Gastroesophageal sphincter (tissue), 4 donors: Measurements from ENCODE around the gene GJA3. TPM values are rescaled to one million over a fixed set of nuclear protein-coding genes. Genes with fewer than 3 reads are reported as not detected.

ENCODE experiments used
- ATAC-seq: fragments of 150-250 bp; one replicate; pipeline ENCODE4 v1.9.1; 2016; ENCODE audit warnings: mild to moderate bottlenecking, moderate library complexity
- H3K27ac ChIP-seq, 4 donors: fragments of 200-600 bp; sonication (generic) in 3 of 4; 1 replicate in 3 of 4; 2 replicates in 1 of 4; pipeline ENCODE4 v1.5.1; 2016 to 2019
- H3K27me3 ChIP-seq: fragments of 200-600 bp; sonication (generic); one replicate; pipeline ENCODE4 v1.5.1; 2019
- H3K36me3 ChIP-seq, 2 donors: fragments of 200-600 bp; sonication (generic); one replicate each; pipeline ENCODE4 v1.5.1; 2019; ENCODE audit warnings: control low read depth in 1 of 2
- H3K4me1 ChIP-seq, 3 donors: fragments of 200-600 bp; sonication (generic); 1 replicate in 2 of 3; 2 replicates in 1 of 3; pipeline ENCODE4 v1.5.1; 2016 to 2019; ENCODE audit warnings: control low read depth in 2 of 3
- H3K4me3 ChIP-seq, 2 donors: fragments of 200-600 bp; sonication (generic); one replicate each; pipeline ENCODE4 v1.5.1; 2019; ENCODE audit warnings: mild to moderate bottlenecking in 1 of 2, moderate library complexity in 1 of 2
- H3K9me3 ChIP-seq, 3 donors: fragments of 200-600 bp; sonication (generic); one replicate each; pipeline ENCODE4 v1.5.1; 2017 to 2019; ENCODE audit warnings: control low read depth in 2 of 3
- CTCF ChIP-seq, 4 experiments: fragments of 200-600 bp in 2 of 4; fragments of 450-650 bp in 2 of 4; sonication (generic) in 1 of 4; IDR thresholded peaks; one replicate each; pipeline ENCODE4 v1.5.1; 2017 to 2019; ENCODE audit warnings: antibody characterized with exemption in 4 of 4, mild to moderate bottlenecking in 2 of 4, moderate library complexity in 2 of 4
- EP300 ChIP-seq: sonication (generic); formaldehyde crosslinking; IDR thresholded peaks from one replicate; pipeline ENCODE4 v1.6.1; 2017; ENCODE audit warnings: antibody characterized with exemption, mild to moderate bottlenecking
- POLR2A ChIP-seq, 2 donors: fragments of 450-650 bp; IDR thresholded peaks; one replicate each; pipeline ENCODE4 v1.6.1; 2017; ENCODE audit warnings: antibody characterized with exemption in 2 of 2, mild to moderate bottlenecking in 2 of 2, moderate library complexity in 1 of 2
- POLR2AphosphoS5 ChIP-seq: sonication (generic); formaldehyde crosslinking; IDR thresholded peaks from one replicate; pipeline ENCODE4 v1.6.1; 2017; ENCODE audit warnings: antibody characterized with exemption
- WGBS, 2 donors: methylation state at CpG; one replicate each; pipeline ENCODE4 v1.1.5; 2018; ENCODE audit warnings: low coverage in 1 of 2; 5-methylcytosine and 5-hydroxymethylcytosine counted together
- total RNA-seq, 4 donors: library from RNA; depleted of rRNA; stranded (reverse); fragments of >200 nt; gene quantifications; one replicate each; pipeline ENCODE4 v1.1.0, GENCODE V29; 2016

Gene GJA3
- total RNA-seq, 4 donors from 2014 or later, result 0.04 to 0.07 TPM; not detected in 2

GRCh38 chr13:20134732-20135131 lies 26.1 kb downstream of the GJA3 start:
- no peak for TF ChIP-seq CTCF (IDR thresholded peaks at IDR 0.05)
- no peak for TF ChIP-seq POLR2A (IDR thresholded peaks at IDR 0.05)
- no peak for TF ChIP-seq EP300
- no peak for TF ChIP-seq POLR2AphosphoS5
- no peaks in the 10 kb centered on the region for H3K9me3 ChIP-seq
- H3K27me3 ChIP-seq, result peaks cover 61% of the 10 kb centered on the region
- H3K4me1 ChIP-seq, result peaks cover 0 to 7% (median 3%) of the 10 kb centered on the region in 3 donors
- ATAC-seq, result no peak
- no peaks in the 10 kb centered on the region for H3K36me3 ChIP-seq
- no peak overlapping the region for H3K4me3 ChIP-seq
- WGBS, 2 donors, result 64 to 100% methylated on average over 4 to 8 of the region's 8 CpGs
- H3K27ac ChIP-seq, result no peak overlapping the region

- peaks cover 0 to 25% (median 9%) of the 10 kb centered on the region in 3 donors for H3K4me1 ChIP-seq
- H3K4me3 ChIP-seq, result no peak overlapping the region
- no peak for ATAC-seq
- H3K9me3 ChIP-seq, result no peaks in the 10 kb centered on the region
- no peaks in the 10 kb centered on the region for H3K36me3 ChIP-seq
- 83 to 87% methylated on average over 5 of the region's 10 CpGs for WGBS, 2 donors
- peaks cover 57% of the 10 kb centered on the region for H3K27me3 ChIP-seq
- TF ChIP-seq POLR2AphosphoS5 (no peak), POLR2A (IDR thresholded peaks at IDR 0.05) (no peak), EP300 (no peak), CTCF (IDR thresholded peaks at IDR 0.05) (no peak)
- no peak overlapping the region for H3K27ac ChIP-seq
Measured at GRCh38 chr13:20132052-20132634, 28.7 kb downstream of the GJA3 start.

GRCh38 chr13:20131057-20131832 lies 29.6 kb downstream of the GJA3 start:
- H3K4me1 ChIP-seq, result peaks cover 0 to 27% (median 7%) of the 10 kb centered on the region in 3 donors
- ATAC-seq, result no peak
- WGBS, 2 donors, result 52 to 92% methylated on average over 6 of the region's 11 CpGs
- no peak overlapping the region for H3K27ac ChIP-seq
- H3K36me3 ChIP-seq, result no peaks in the 10 kb centered on the region
- H3K4me3 ChIP-seq, result no peak overlapping the region
- TF ChIP-seq EP300, result no peak
- no peak for TF ChIP-seq CTCF (IDR thresholded peaks at IDR 0.05)
- no peak for TF ChIP-seq POLR2A (IDR thresholded peaks at IDR 0.05)
- TF ChIP-seq POLR2AphosphoS5, result no peak
- H3K27me3 ChIP-seq, result peaks cover 48% of the 10 kb centered on the region
- no peaks in the 10 kb centered on the region for H3K9me3 ChIP-seq

- no peaks in the 10 kb centered on the region for H3K36me3 ChIP-seq
- TF ChIP-seq POLR2A (IDR thresholded peaks at IDR 0.05) (no peak), CTCF (IDR thresholded peaks at IDR 0.05) (no peak), POLR2AphosphoS5 (no peak), EP300 (no peak)
- WGBS, 2 donors, result 65 to 100% methylated on average over 2 of the region's 2 CpGs
- peaks cover 42% of the 10 kb centered on the region for H3K27me3 ChIP-seq
- H3K4me3 ChIP-seq, result no peak overlapping the region
- H3K27ac ChIP-seq, result no peak overlapping the region
- peaks cover 0 to 33% (median 7%) of the 10 kb centered on the region in 3 donors for H3K4me1 ChIP-seq
- H3K9me3 ChIP-seq, result no peaks in the 10 kb centered on the region
- no peak for ATAC-seq
Measured at GRCh38 chr13:20130652-20131051, 30.2 kb downstream of the GJA3 start.

GRCh38 chr13:20130012-20130411 lies 30.8 kb downstream of the GJA3 start:
- H3K4me3 ChIP-seq, result no peak overlapping the region
- no peaks in the 10 kb centered on the region for H3K9me3 ChIP-seq
- H3K27ac ChIP-seq, result no peak overlapping the region
- no peak for ATAC-seq
- H3K4me1 ChIP-seq, result peaks cover 0 to 39% (median 7%) of the 10 kb centered on the region in 3 donors
- H3K27me3 ChIP-seq, result peaks cover 36% of the 10 kb centered on the region
- no peaks in the 10 kb centered on the region for H3K36me3 ChIP-seq
- 49 to 91% methylated on average over 2 of the region's 2 CpGs for WGBS, 2 donors
- TF ChIP-seq POLR2A (IDR thresholded peaks at IDR 0.05), result no peak
- no peak for TF ChIP-seq CTCF (IDR thresholded peaks at IDR 0.05)
- TF ChIP-seq EP300, result no peak
